HepG2 (cell line): ENCODE measurements around the gene TOP1. TPM values are rescaled to one million over a fixed set of nuclear protein-coding genes. Genes with fewer than 3 reads are reported as not detected.
A peak's percentile ranks its signal among the peaks of the same experiment; 100 is the strongest.

Experiments used
- GZF1 ChIP-seq: sonication (generic); formaldehyde crosslinking; IDR thresholded peaks from 2 replicates; pipeline ENCODE4 v1.5.1; 2020; ENCODE audit warnings: mild to moderate bottlenecking, missing genetic modification reagents
- IKZF4 ChIP-seq: sonication (generic); formaldehyde crosslinking; IDR thresholded peaks from 2 replicates; pipeline ENCODE4 v1.5.1; 2020; ENCODE audit warnings: borderline replicate concordance, mild to moderate bottlenecking, low read depth, missing genetic modification reagents; ENCODE audit errors: not compliant biosample characterization
- KDM5B ChIP-seq: sonication (generic); formaldehyde crosslinking; IDR thresholded peaks from 2 replicates; pipeline ENCODE4 v1.4.0; 2020; ENCODE audit warnings: missing genetic modification reagents, mild to moderate bottlenecking, borderline replicate concordance
- MIXL1 ChIP-seq: IDR thresholded peaks from 2 replicates; pipeline ENCODE4 v1.6.1; 2016
- MYNN ChIP-seq: sonication (generic); formaldehyde crosslinking; IDR thresholded peaks from 2 replicates; pipeline ENCODE4 v1.4.0; 2020; ENCODE audit warnings: mild to moderate bottlenecking, low read depth, missing genetic modification reagents
- NCOR1 ChIP-seq: fragments of 200-600 bp; sonication (generic); IDR thresholded peaks from 2 replicates; pipeline ENCODE4 v1.7.0; 2017; ENCODE audit warnings: antibody characterized with exemption, low read length, borderline replicate concordance
- PRMT3 ChIP-seq: sonication (generic); formaldehyde crosslinking; IDR thresholded peaks from 2 replicates; pipeline ENCODE4 v1.8.1; 2022; ENCODE audit warnings: low read depth, mild to moderate bottlenecking, moderate library complexity, missing genetic modification reagents, borderline replicate concordance
- SOX5 ChIP-seq: IDR thresholded peaks from 2 replicates; pipeline ENCODE4 v1.6.1; 2016; ENCODE audit warnings: borderline replicate concordance
- SPEN ChIP-seq: sonication (generic); formaldehyde crosslinking; IDR thresholded peaks from 2 replicates; pipeline ENCODE4 v1.5.1; 2020; ENCODE audit warnings: low read depth, mild to moderate bottlenecking, missing genetic modification reagents
- ZFY ChIP-seq: sonication (generic); formaldehyde crosslinking; IDR thresholded peaks from 2 replicates; pipeline ENCODE4 v1.4.0; 2020; ENCODE audit warnings: missing genetic modification reagents
- ZNF562 ChIP-seq: sonication (generic); formaldehyde crosslinking; IDR thresholded peaks from 2 replicates; pipeline ENCODE4 v1.8.0; 2022; ENCODE audit warnings: missing genetic modification reagents, borderline replicate concordance
- ZNF564 ChIP-seq: sonication (generic); formaldehyde crosslinking; IDR thresholded peaks from 2 replicates; pipeline ENCODE4 v1.8.1; 2023; ENCODE audit warnings: mild to moderate bottlenecking, missing genetic modification reagents
- ZNF768 ChIP-seq: sonication (generic); formaldehyde crosslinking; IDR thresholded peaks from 2 replicates; pipeline ENCODE4 v1.4.0; 2020; ENCODE audit warnings: missing genetic modification reagents
- ZNF878 ChIP-seq: sonication (generic); formaldehyde crosslinking; IDR thresholded peaks from 2 replicates; pipeline ENCODE4 v1.8.1; 2023; ENCODE audit warnings: mild to moderate bottlenecking, missing genetic modification reagents, moderate library complexity
- polyA plus RNA-seq, 8 experiments: library from polyadenylated mRNA; depleted of rRNA in 3 of 8; stranded (reverse) in 7 of 8; unstranded in 1 of 8; fragments of >200 nt; fragmentation: Illumina TruSeq in 4 of 8; extraction: Trizol in 4 of 8; gene quantifications; 2 replicates each; pipeline versions ENCODE4 v1.2.1 to v1.2.3, GENCODE V29; 2011 to 2016; ENCODE audit warnings: low read depth in 4 of 8, missing spikeins in 1 of 8, mixed read lengths in 1 of 8; ENCODE audit not compliant: insufficient read depth in 1 of 8
- total RNA-seq, 5 experiments: library from RNA; depleted of rRNA; stranded (reverse); fragments of >200 nt; fragmentation: Illumina TruSeq; extraction: Trizol; gene quantifications; 2 replicates each; pipeline ENCODE4 v1.2.3, GENCODE V29; 2016; ENCODE audit warnings: low read depth in 1 of 5
- TF ChIP-seq, protein P1 (sequence below): IDR thresholded peaks from 2 replicates; pipeline ENCODE4 v1.6.1; 2016; ENCODE audit warnings: mild to moderate bottlenecking
- TF ChIP-seq, protein P2 (sequence below): sonication (generic); formaldehyde crosslinking; IDR thresholded peaks from 2 replicates; pipeline ENCODE4 v1.5.1; 2020; ENCODE audit warnings: missing genetic modification reagents, mild to moderate bottlenecking, borderline replicate concordance
- TF ChIP-seq, protein P3 (sequence below): sonication (generic); IDR thresholded peaks from 2 replicates; pipeline ENCODE4 v1.6.1; 2016; ENCODE audit warnings: low read depth, borderline replicate concordance
- TF ChIP-seq, protein P4 (sequence below): sonication (generic); formaldehyde crosslinking; conservative IDR thresholded peaks from 2 replicates; pipeline ENCODE4 v1.8.1; 2023; ENCODE audit warnings: missing genetic modification reagents
- TF ChIP-seq, protein P5 (sequence below): IDR thresholded peaks from 2 replicates; pipeline ENCODE4 v1.6.1; 2018; ENCODE audit warnings: missing genetic modification reagents
- TF ChIP-seq, protein P6 (sequence below): sonication (generic); formaldehyde crosslinking; IDR thresholded peaks from 2 replicates; pipeline ENCODE4 v1.4.0; 2020; ENCODE audit warnings: missing genetic modification reagents

TOP1 gene
- total and polyA plus RNA-seq, 2 of the 13 experiments (the other 11 are each of a cell fraction or from before 2014, with no cell fraction given) = 10.2 to 19.4 TPM

DNA sequence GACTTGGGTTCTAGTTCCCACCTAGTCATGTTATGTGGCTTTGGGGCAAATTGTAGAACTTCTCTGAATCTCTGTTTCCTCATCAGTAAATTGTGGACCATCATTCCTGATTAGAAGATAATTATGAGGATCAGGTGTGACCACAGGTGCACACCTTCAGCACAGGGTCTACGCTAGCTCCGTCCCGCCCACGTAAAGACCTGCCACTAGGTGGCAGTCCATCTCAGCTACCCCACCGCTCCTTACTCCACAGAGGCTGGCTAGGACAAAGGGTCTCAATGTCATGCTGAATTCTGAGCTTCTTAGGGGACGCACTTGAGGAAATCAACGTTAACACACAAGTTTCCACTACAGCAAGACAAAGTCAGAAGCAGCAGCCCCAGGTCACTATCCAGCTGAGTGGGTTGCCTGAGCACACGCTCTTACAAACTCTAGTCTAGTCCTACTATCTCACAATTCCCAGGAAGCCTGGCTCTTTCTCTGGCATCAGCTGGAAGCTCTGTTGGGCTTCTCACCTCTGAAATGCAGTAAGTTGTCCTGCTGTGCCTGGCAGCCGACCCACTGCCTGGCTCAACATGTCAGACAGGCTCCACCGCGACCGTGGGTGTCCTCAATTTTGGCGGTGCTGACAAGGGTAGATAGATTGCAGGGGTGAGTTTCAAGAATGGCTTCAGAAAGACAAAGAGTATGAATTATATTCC lies 106.7 kb downstream of the TOP1 start (continued):
- TF ChIP-seq, protein P1, sequence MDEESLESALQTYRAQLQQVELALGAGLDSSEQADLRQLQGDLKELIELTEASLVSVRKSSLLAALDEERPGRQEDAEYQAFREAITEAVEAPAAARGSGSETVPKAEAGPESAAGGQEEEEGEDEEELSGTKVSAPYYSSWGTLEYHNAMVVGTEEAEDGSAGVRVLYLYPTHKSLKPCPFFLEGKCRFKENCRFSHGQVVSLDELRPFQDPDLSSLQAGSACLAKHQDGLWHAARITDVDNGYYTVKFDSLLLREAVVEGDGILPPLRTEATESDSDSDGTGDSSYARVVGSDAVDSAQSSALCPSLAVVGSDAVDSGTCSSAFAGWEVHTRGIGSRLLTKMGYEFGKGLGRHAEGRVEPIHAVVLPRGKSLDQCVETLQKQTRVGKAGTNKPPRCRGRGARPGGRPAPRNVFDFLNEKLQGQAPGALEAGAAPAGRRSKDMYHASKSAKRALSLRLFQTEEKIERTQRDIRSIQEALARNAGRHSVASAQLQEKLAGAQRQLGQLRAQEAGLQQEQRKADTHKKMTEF (CRISPR knock-in tag) = peak; percentile 60; the same call in 1 of the 2 replicates
- 0 out of 2 replicates have a peak, but pooled peaks have one; percentile 46 for TF ChIP-seq MYNN (CRISPR knock-in tag)
- TF ChIP-seq IKZF4 (CRISPR knock-in tag) = peak; percentile 61
- TF ChIP-seq, protein P2, sequence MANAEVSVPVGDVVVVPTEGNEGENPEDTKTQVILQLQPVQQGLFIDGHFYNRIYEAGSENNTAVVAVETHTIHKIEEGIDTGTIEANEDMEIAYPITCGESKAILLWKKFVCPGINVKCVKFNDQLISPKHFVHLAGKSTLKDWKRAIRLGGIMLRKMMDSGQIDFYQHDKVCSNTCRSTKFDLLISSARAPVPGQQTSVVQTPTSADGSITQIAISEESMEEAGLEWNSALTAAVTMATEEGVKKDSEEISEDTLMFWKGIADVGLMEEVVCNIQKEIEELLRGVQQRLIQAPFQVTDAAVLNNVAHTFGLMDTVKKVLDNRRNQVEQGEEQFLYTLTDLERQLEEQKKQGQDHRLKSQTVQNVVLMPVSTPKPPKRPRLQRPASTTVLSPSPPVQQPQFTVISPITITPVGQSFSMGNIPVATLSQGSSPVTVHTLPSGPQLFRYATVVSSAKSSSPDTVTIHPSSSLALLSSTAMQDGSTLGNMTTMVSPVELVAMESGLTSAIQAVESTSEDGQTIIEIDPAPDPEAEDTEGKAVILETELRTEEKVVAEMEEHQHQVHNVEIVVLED (CRISPR knock-in tag) = peak; percentile 40; the same call in 1 of the 2 replicates
- no peak for TF ChIP-seq ZNF564 (CRISPR knock-in tag)
- TF ChIP-seq SPEN = 0 out of 2 replicates have a peak, but pooled peaks have one; percentile 54
- peak; percentile 31; the same call in 1 of the 2 replicates for TF ChIP-seq SOX5 (CRISPR knock-in tag)
- TF ChIP-seq, protein P3, sequence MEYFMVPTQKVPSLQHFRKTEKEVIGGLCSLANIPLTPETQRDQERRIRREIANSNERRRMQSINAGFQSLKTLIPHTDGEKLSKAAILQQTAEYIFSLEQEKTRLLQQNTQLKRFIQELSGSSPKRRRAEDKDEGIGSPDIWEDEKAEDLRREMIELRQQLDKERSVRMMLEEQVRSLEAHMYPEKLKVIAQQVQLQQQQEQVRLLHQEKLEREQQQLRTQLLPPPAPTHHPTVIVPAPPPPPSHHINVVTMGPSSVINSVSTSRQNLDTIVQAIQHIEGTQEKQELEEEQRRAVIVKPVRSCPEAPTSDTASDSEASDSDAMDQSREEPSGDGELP = peak; percentile 35; the same call in 1 of the 2 replicates
- TF ChIP-seq KDM5B = peak; percentile 78; the same call in 1 of the 2 replicates
- TF ChIP-seq, protein P4, sequence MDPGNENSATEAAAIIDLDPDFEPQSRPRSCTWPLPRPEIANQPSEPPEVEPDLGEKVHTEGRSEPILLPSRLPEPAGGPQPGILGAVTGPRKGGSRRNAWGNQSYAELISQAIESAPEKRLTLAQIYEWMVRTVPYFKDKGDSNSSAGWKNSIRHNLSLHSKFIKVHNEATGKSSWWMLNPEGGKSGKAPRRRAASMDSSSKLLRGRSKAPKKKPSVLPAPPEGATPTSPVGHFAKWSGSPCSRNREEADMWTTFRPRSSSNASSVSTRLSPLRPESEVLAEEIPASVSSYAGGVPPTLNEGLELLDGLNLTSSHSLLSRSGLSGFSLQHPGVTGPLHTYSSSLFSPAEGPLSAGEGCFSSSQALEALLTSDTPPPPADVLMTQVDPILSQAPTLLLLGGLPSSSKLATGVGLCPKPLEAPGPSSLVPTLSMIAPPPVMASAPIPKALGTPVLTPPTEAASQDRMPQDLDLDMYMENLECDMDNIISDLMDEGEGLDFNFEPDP (CRISPR knock-in tag) = 0 out of 2 replicates have a peak, but pooled peaks have one; percentile 10
- no peak for TF ChIP-seq ZNF878 (CRISPR knock-in tag)
- TF ChIP-seq ZFY (CRISPR knock-in tag) = peak; percentile 50; the same call in 1 of the 2 replicates
- 0 out of 2 replicates have a peak, but pooled peaks have one; percentile 13 for TF ChIP-seq ZNF768 (CRISPR knock-in tag)
- TF ChIP-seq MIXL1 (CRISPR knock-in tag) = peak; percentile 45; the same call in 1 of the 2 replicates
- TF ChIP-seq, protein P5, sequence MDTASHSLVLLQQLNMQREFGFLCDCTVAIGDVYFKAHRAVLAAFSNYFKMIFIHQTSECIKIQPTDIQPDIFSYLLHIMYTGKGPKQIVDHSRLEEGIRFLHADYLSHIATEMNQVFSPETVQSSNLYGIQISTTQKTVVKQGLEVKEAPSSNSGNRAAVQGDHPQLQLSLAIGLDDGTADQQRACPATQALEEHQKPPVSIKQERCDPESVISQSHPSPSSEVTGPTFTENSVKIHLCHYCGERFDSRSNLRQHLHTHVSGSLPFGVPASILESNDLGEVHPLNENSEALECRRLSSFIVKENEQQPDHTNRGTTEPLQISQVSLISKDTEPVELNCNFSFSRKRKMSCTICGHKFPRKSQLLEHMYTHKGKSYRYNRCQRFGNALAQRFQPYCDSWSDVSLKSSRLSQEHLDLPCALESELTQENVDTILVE (CRISPR knock-in tag) = peak; percentile 66; the same call in 1 of the 2 replicates
- TF ChIP-seq NCOR1 = no peak
- TF ChIP-seq, protein P6, sequence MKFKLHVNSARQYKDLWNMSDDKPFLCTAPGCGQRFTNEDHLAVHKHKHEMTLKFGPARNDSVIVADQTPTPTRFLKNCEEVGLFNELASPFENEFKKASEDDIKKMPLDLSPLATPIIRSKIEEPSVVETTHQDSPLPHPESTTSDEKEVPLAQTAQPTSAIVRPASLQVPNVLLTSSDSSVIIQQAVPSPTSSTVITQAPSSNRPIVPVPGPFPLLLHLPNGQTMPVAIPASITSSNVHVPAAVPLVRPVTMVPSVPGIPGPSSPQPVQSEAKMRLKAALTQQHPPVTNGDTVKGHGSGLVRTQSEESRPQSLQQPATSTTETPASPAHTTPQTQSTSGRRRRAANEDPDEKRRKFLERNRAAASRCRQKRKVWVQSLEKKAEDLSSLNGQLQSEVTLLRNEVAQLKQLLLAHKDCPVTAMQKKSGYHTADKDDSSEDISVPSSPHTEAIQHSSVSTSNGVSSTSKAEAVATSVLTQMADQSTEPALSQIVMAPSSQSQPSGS (CRISPR knock-in tag) = peak; percentile 44; the same call in 1 of the 2 replicates
- 0 out of 2 replicates have a peak, but pooled peaks have one; percentile 28 for TF ChIP-seq PRMT3
- TF ChIP-seq ZNF562 (CRISPR knock-in tag) = no peak
- 0 out of 2 replicates have a peak, but pooled peaks have one; percentile 30 for TF ChIP-seq GZF1 (CRISPR knock-in tag)
